Erythroblast (primary cell): ENCODE results near the gene LAIR1.

ENCODE experiments used
- DNase-seq, 2 experiments: peaks; one replicate each; lab custom pipeline; 2025; lab: John Stamatoyannopoulos, UW
- GATA1 ChIP-seq: IDR thresholded peaks from 2 replicates; pipeline ENCODE4 v1.6.1; 2011; ENCODE audit warnings: low read depth, mild to moderate bottlenecking, control low read depth, low read length, moderate library complexity
- POLR2A ChIP-seq: IDR thresholded peaks from 2 replicates; pipeline ENCODE4 v1.6.1; 2011; ENCODE audit warnings: mild to moderate bottlenecking, low read length

The LAIR1 gene

DNA sequence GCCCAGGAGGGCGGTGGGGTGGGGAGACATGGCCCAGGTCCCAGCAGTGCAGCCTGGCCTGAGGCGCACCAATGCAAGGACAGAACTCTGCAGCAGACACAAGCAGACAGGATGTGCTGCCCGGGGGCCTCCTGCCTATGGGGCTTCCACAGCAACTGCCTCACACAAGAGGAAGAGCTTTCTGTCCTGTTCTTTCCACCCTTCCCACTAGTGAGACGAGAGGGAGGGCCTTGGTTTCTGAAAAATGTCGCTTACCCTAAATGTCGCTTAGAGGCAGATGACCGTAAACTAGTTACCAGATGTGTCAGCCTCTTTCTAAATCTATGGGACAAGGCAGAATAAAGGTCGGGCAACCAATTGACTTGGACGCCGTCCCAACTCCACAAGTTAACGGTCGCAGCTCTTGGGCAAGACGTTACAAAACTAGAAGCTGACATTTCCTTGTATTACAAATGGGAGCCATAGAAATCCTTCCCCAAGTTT, at the start of gene LAIR1:
Gene LAIR1 (minus strand): TSS at position 157 of the 483 bp plus-strand sequence. CDS start 127 bp downstream, at position 30.
- TF ChIP-seq GATA1 (no peak), POLR2A (no peak)

DNA sequence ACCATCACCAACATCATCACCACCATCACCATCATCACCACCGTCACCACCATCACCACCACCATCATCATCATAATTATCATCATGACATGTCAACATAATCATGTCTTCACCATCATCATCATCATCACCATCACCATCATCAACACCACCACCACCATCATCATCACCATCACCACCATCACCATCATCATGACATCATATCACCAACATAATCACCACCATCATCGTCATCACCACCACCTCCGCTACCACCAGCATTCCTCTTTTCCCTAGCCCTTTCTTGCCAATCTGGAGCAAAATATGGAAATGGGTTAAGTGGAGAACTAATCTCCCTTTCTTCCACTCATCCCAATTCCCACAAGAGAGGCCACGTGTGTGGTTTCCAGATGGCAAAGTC, 49.4 kb upstream of the LAIR1 start:
- DNase-seq = no peak
- TF ChIP-seq POLR2A (no peak), GATA1 (no peak)

More for the DNA sequence above, at the start of gene LAIR1:
- no peak for DNase-seq

DNA sequence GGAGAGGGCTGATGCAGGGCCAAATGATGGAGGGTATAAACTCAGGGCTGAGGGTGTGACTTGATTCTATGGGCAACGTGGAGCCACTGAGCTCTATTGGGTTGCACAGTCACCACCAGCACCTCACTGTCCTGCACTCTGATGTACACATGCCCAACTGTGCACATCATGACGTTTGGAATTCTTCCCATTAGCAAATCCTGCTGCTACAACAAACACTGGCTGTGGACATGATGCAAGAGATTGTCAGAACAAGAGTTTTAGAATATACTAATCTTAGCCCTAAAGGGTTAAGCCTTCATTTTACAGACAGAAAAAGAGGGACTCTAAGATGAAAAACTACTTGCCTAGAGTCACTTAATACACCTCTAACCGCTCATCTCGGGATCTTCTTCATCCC, 48.1 kb upstream of the LAIR1 start:
- TF ChIP-seq GATA1 (no peak), POLR2A (no peak)
- DNase-seq = no peak

- TF ChIP-seq GATA1 = no peak
- TF ChIP-seq POLR2A = no peak
- no peak for DNase-seq
These were observed 46.3 kb upstream of the LAIR1 start for GRCh38 chr19:54411033-54411432.

DNA sequence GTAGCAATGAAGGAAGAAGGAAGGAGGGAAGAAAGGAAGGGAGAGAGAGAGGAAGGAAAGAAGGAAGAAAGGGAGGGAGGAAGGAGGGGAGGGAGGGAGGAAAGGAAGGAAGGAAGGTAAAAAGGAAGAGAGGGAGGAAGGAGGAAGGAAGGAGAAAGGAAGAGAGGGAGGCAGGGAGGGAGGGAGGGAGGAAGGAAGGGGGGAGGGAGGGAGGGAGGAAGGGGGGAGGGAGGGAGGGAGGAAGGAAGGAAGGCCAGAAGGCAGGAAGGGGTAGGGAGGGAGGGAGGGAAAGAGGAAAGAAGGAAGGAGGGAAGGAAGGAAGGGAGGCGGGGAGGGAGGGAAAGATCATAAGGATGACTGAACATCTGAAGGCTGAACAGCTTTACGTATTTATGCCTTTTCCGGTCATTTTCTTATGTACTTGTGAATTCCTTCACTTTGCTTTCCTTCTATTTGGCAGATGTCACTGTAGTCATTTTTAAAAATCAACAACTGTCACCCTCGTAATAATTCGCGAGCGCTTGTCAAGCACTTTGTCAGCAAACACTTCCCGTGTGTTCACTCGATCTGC, 43.8 kb upstream of the LAIR1 start:
- TF ChIP-seq POLR2A (no peak), GATA1 (no peak)
- no peak for DNase-seq

GRCh38 chr19:54407780-54408179, 43.0 kb upstream of the LAIR1 start:
- no peak for TF ChIP-seq GATA1
- no peak for TF ChIP-seq POLR2A
- DNase-seq = no peak

DNA sequence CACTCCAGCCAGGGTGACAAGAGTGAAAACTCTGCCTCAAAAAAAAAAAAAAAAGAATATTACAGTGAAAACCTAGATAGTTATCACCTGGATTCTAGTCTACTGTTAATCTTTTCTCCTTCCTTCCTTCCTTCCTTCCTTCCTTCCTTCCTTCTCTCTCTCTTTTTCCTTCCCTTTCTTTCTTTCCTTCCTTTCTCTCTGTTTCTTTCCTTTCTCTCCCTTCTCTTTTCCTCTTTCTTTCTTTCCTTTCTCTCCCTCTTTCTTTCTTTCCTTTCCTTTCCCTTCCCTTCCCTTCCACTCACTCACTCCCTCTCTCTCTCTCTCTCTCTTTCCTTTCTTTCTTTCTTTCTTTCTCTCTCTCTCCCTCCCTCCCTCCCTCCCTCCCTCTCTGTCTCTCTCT, 40.9 kb upstream of the LAIR1 start:
- DNase-seq = no peak
- TF ChIP-seq GATA1 (no peak), POLR2A (no peak)

- DNase-seq = no peak
- TF ChIP-seq GATA1 = no peak
- TF ChIP-seq POLR2A = no peak
These were observed 38.3 kb upstream of the LAIR1 start for GRCh38 chr19:54403054-54403453.

DNA sequence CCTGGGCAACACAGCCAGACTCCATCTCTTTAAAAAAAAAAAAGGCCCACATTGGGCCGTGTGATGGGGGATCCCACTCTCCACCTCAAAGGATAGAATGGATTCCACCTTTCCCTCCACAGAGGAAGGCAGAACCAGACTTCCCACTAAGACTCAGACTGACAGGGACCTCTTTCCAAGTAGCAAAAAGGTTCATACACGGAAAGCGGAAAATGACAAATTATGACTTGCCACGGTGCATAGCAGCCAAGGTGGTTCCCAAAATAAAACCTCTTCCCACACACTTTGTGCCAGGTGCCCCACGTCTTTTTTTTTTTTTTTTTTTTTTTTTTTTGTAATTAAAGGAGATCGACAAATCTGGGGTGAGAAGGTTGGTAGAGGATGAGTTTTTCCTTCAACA, 36.2 kb upstream of the LAIR1 start:
- DNase-seq = no peak
- TF ChIP-seq POLR2A (no peak), GATA1 (no peak)

DNA sequence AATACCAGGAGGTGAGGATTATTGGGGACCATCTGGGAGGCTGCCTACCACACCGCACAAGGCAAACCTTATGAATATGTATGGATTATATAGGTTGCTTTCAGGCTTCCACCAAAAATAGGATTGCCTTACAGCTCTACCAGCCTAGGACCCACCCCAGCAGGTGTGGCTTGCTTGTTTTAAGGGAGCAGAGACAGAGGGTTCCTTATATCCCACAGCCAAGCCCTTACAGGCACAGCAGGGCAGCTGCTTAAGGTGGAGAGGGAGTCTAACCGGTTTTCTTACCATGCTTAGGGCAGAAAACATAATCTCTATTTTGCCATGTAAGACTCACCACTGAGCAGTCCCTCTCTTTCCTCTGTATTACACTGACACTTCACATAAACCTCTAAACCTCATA, 34.5 kb upstream of the LAIR1 start:
- TF ChIP-seq GATA1 = no peak
- TF ChIP-seq POLR2A = no peak
- DNase-seq = no peak

GRCh38 chr19:54395685-54396084, 31.0 kb upstream of the LAIR1 start:
- TF ChIP-seq POLR2A (no peak), GATA1 (no peak)
- DNase-seq = no peak

- TF ChIP-seq POLR2A (no peak), GATA1 (no peak)
- DNase-seq = no peak
These were observed 28.6 kb upstream of the LAIR1 start for GRCh38 chr19:54393381-54393780.

GRCh38 chr19:54392105-54392504, 27.4 kb upstream of the LAIR1 start:
- DNase-seq = no peak
- TF ChIP-seq POLR2A = no peak
- no peak for TF ChIP-seq GATA1

DNA sequence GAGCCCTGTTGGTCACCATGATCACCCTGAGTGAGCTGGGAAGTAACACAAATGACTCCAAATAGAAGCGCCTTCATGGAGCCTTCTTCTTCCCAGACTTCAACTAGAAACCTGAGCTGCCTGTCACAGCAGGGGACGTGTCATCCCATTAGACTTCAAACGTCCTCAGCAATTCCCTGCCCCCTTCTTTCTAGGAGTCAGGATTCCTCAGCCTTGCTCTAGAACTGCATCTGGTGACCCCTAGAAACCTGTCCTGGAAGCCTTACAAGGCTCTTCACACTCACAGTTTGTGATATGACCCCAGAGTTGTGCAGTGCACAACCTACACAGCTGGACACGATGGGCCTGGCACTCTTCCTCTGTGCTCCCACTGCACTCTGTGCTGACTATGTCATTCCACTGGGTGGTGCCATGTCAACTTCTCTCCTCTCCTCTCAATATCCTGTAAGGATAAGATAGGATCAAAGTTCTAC, 26.9 kb upstream of the LAIR1 start:
- TF ChIP-seq POLR2A (no peak), GATA1 (no peak)
- DNase-seq = no peak
